DMS79 (cell line): Measurements from ENCODE around the gene CDC34.

Experiments
- DNase-seq: peaks from one replicate; lab custom pipeline; 2025; lab: John Stamatoyannopoulos, UW

Gene CDC34

DNA sequence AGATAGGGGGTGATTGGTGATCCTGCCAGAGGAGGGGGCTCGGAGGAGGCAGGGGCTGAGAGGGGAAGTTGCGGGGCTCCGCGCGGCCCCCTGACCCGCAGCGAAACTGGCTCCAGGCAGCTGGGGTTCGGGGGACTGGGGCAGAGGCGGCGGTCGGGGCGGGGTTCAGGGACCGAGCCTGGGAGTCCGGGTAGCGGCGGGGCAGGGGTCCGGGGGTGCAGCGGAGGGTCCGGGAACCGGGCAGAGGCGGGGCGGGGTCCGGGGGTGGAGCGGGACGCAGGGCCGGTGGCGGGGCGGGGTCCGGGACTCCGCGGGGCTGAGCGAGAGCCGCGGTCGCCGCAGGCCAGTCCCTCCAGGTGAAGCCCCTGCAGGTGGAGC, 34.1 kb upstream of the CDC34 start:
- DNase-seq: no peak

DNA sequence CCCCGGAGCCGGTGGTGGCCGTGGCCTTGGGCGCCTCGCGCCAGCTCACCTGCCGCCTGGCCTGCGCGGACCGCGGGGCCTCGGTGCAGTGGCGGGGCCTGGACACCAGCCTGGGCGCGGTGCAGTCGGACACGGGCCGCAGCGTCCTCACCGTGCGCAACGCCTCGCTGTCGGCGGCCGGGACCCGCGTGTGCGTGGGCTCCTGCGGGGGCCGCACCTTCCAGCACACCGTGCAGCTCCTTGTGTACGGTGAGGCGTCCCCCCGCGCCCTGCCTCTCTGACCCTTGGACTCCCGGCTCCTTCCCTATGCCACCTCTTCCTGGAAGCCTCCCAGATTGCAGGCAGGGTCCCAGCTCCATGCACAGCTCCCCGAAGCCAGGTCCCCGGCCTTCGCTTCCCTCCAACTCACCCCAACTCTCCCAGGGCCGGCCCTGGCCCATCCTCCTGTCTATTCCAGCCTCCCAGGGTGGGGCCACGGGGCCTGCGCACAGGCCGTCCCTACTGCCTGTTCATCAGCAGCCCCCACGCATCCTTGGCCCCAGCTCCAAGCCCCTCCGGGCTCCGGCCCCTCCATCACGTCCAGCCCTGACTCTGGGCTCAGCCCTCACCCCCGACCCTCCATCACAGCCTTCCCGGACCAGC, 33.6 kb upstream of the CDC34 start:
- no peak for DNase-seq

DNA sequence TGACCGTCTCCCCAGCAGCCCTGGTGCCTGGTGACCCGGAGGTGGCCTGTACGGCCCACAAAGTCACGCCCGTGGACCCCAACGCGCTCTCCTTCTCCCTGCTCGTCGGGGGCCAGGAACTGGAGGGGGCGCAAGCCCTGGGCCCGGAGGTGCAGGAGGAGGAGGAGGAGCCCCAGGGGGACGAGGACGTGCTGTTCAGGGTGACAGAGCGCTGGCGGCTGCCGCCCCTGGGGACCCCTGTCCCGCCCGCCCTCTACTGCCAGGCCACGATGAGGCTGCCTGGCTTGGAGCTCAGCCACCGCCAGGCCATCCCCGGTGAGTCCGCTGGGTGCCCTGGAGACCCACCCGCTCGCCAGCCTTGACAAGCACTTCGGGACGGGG, 33.1 kb upstream of the CDC34 start:
- no peak for DNase-seq

DNA sequence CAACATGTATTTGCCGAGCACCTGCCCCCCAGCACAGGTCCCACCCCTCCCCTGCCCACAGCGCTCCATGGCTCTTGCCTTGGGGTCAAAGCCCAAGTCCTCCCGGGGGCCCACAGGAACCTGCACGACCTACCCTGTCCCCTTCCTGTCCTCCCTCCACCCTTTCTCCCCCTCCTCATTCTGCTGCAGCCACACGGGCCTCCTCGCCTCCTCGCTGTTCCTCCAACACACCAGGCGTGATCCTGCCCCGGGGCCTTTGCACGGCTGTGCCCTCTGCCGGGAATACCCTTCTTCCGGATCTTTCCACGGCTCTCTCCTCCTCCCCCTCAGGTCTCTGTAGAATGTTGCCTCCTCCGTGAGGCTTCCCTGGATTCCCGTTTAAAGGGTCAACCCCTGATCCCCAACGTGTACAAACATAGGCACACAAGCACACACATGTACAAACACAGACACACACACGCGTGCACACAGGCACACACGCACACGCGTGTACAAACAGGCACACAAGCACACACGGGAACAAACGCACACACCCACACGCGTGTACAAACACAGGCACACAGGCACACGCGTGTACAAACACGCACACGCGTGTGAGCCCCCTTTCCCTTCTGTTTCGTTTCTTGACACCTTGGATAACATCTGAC, 32.5 kb upstream of the CDC34 start:
- no peak for DNase-seq

DNA sequence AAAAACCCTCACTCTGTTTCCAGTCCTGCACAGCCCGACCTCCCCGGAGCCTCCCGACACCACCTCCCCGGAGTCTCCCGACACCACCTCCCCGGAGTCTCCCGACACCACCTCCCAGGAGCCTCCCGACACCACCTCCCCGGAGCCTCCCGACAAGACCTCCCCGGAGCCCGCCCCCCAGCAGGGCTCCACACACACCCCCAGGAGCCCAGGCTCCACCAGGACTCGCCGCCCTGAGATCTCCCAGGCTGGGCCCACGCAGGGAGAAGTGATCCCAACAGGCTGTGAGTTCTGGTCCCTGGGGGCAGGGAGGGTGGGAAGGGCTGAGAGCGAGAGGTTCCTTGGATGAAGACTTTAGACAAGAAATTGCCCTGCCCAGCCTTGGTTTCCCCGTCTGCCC, 29.9 kb upstream of the CDC34 start:
- no peak for DNase-seq

DNA sequence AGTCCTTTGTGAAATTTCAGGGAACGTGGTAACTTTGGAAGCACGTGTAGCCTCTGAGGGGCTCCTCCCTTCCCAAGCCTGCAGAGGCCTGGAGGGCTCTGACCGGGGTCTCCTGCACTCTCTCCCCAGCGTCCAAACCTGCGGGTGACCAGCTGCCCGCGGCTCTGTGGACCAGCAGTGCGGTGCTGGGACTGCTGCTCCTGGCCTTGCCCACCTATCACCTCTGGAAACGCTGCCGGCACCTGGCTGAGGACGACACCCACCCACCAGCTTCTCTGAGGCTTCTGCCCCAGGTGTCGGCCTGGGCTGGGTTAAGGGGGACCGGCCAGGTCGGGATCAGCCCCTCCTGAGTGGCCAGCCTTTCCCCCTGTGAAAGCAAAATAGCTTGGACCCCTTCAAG, 26.9 kb upstream of the CDC34 start:
- DNase-seq: no peak

DNA sequence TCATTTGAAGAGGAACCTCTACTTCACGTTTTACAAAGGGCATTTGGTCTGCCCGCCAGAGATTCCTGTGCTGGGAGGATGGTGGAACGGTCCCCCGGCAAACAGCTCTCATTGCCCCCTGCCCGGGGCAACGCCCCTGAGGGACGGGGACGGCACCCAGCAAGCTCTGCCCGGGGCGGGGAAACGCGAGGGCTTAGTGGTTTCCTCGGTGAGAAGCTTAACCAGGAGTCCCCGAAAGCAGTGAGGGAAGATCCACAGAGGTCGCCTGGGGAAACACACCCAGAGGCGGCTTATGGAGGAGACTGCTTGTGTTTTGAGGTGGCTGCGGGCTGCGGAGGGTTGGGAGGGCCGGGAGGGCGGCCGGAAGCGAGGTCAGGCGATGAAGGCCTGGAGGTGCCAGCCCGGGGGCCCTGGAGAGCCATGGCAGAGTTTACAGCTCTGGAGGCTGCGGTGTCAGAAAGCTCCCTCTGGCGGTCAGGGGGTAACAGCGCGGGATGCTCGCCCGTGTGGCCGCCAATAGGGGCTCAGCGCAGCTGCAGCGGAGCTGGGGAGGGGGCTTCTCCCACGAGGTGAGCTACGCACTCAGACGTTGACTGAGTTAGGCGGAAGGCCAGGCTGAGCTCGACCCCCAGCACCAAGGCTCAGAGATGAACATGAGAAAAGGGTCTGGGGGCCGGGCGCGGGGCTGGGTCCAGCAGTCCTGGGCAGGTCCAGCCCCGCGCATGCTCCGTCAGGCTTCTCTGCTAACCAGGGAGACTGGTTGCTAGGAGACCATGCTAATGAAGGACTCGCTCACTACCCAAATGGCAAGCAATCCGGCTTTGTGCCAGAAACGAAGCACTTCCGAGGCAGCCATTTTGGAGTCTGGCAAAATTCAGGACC, 24.9 kb upstream of the CDC34 start:
- peak; percentile 99 for DNase-seq

DNA sequence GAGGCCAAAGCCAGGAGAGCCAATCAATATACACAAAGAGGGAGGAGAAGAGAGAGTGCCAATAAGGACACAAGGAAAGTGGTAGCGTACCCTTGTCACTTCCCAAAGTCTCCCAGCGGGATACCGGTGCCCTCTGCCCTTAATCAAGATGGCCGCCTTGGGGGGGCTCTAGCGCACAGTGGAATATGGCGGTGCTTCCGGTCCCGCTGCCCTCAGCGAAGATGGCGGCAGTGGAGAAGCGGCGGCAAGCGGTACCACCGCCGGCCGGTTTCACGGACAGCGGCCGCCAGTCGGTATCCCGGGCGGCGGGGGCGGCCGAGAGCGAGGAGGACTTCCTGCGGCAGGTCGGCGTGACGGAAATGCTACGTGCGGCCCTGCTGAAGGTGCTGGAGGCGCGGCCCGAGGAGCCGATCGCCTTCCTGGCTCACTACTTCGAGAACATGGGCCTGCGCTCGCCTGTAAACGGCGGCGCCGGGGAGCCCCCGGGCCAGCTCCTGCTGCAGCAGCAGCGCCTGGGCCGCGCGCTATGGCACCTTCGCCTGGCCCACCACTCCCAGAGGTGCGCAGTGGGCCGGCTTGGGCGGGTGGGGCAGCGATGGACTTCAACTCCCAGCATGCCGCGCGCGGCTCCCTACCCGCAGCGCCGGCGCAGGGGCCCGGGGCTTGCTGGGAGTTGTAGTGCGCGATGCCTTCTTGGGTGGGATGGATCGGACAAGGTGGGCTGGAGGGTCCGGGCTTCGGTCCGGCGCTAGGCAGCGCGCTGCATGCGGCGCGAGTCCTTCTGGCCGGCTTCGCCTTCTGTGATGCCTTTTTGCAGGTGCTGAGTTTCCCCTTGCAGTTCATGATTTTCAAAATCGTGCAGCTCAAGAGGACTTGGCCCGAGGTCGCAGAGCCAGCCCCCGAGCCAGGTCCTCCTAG, 24.0 kb upstream of the CDC34 start, which contains the start of gene TPGS1:
TSS of gene TPGS1 (plus strand) at position 212 of the 918 bp plus-strand sequence. CDS start at position 222, 10 bp downstream.
- DNase-seq: peak; percentile 55

DNA sequence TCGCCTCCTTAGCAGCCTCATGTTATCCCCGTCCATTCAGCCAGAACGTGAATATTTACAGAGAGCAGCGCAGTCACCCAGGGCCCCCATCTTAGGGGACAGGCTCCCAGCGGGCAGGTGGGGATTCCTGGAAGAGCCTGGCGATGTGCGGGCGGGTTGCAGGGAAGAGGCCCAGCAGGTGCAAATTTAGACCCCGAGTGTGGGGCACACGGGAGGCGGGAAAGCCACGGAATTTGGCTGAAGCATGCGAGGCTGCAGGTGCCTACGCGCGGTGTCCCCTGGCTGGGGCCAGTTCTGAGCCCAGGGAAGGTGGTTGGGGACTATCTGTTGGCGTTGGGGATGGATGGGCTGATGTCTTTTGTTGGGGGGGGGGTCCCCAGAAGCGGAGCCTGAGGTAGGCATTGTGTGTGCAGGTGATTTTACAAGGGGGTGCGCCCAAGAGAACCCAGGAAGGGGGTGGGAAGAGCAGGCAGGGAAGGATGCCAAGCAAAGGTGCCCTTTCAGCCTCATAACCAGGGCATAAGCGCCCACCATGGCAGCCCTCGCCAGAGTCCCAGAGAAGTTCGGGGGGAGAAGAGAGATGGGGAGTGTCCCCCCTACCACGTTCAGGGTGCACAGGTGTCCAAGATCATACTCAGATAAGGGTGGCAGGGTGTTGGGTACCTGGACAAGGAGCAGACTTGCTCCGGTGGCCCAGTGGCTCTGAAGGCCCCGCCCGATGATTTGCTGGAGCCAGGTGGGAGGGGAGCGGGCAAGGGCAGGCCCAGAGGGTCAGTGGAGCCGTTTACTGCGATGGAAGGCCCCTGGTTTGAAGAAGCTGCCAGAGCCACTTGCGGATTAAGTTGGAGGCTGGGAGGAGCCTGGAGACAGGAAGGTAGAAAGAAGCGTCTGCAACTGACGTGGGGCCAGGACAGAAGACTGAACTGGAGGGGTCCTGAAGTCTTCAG, 23.1 kb upstream of the CDC34 start:
- DNase-seq: peak; percentile 43

DNA sequence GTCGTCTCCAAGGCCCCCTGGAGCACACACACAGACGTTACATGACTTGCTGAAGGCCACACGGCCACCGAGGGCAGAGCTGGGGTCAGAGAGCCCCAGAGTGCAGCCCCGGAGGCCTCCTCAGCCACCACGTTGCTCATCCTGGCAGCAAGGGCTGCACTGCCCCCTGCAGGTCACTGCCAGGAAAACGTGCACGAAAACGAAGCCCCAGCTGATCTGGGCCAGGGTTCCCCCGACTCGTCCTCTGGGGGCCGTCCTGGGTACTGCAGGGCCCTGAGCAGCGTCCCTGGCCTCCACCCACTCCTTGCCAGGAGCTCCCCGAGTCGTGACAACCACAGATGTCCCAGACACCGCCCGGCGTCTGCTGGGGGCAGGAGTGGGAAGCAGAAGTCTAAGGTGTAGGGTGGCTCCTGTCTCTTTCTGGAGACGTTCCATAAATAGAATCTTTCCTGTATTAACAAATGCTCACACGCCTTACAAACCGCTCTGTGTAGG, 20.9 kb upstream of the CDC34 start:
- DNase-seq: peak; percentile 70

DNA sequence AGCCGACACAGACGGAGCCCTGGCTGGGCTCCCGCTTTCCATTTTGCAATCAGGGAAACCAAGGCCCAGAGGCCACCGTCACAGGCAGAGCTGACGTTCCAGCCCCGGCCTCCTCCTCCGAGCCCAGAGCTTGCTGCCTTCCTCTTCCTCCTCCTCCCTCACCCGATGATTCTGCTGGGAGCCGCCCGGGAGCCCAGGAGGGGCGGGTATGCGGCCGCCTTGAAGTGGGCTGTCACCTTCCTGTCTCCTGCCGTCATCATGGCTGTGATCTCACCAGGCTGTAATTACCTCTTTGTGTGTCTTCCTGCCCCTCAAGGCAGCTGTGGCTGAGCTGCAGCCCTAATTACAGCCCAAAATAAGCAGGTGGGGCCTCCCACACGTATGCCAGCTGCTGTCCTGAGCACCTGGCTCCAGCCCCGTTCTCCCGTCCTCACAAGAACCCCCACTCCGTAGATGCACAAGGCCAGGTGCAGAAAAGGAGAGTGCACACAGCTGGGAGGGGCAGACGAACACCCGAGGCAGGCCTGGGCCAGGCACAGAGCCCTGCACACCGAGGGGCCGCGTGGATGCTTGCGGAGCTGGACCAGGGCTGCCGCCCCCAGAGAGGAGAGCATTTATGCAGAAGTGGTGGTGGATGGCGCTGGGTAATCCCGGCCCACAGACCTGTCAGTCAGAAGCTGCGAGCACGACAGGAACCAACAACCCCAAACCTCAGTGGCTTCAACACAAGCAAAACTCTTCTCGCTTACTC, 20.3 kb upstream of the CDC34 start:
- DNase-seq: peak; percentile 95

DNA sequence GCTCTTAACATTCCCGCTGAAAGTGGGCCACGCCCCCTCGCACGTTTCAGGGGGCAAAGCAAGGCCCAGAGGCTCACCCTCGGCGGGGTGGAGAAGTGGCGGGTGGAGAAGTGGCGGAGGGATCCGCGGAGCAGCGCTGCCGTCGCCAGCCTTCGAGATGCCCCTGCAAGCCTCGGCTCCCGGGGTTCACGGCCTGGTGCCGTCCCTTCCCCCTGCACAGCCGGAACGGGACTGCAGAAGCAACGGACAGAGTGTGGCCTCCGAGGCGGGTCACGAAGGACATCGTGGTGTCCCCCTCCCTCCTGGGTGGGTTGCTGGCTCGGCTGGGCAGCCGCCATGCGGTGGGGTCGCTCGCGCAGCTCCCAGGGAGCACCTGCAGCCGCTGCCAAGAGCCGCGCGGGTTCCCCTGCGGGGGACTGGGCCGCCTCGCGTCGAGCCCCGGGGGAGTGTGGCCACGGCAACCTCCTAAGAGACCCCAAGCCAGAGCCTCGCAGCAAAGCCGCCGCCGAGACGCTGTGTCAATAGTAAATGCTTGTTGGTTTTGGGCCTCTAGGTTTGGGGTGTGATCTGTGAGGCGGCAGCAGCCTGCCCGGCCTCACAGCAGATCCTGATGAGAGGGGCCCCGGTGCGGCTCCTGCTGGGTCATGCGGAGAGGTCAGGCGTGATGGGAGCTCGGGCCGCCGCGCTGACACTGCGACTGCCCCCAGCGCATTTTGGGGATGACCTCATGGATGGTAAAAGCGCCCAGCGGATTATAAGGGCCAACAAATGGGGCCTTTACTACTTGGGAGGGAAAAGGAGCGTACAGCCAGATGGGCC, 18.8 kb upstream of the CDC34 start:
- DNase-seq: peak; percentile 74

DNA sequence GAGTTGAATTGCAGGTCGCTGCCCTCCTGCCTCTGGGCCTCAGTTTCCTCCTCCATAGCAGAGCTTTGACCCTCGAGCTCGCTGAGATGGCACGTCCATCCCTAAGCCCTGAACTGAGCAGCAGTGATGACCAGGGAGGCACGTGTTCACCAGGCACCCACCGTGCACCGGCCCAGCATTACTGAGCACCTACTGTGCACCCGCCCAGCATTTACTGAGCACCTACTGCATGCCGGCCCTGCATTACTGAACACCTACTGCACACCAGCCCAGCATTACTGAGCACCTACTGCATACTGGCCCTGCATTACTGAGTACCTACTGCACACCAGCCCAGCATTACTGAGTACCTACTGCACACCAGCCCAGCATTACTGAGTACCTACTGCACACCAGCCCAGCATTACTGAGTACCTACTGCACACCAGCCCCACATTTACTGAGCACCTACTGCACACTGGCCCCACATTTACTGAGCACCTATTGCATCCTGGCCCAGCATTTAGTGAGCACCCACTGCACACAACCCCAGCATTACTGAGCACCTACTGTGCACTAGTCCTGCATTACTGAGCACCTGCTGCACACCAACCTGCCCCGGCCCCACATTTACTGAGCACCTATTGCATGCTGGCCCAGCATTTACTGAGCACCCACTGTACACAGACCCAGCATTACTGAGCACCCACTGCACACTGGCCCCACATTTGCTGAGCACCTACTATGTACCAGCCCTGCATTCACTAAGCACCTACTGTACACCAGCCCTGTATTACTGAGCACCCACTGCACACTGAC, 18.0 kb upstream of the CDC34 start:
- DNase-seq: no peak

DNA sequence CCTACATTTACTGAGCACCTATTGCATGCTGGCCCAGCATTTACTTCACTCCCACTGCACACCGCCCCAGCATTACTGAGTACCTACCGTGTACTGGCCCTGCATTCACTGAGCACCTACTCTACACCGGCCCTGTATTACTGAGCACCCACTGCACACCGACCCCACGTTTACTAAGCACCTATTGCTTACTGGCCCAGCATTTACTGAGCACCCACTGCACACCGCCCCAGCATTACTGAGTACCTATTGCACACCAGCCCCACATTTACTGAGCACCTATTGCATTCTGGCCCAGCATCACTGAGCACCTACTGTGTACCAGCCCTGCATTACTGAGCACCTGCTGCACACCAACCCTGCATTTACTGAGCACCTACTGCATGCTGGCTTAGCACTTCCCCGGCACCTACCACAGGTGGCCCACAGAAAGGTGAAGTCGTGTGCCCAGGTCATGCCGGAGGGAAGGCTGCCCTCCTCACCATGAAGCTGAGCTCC, 17.3 kb upstream of the CDC34 start:
- no peak for DNase-seq

DNA sequence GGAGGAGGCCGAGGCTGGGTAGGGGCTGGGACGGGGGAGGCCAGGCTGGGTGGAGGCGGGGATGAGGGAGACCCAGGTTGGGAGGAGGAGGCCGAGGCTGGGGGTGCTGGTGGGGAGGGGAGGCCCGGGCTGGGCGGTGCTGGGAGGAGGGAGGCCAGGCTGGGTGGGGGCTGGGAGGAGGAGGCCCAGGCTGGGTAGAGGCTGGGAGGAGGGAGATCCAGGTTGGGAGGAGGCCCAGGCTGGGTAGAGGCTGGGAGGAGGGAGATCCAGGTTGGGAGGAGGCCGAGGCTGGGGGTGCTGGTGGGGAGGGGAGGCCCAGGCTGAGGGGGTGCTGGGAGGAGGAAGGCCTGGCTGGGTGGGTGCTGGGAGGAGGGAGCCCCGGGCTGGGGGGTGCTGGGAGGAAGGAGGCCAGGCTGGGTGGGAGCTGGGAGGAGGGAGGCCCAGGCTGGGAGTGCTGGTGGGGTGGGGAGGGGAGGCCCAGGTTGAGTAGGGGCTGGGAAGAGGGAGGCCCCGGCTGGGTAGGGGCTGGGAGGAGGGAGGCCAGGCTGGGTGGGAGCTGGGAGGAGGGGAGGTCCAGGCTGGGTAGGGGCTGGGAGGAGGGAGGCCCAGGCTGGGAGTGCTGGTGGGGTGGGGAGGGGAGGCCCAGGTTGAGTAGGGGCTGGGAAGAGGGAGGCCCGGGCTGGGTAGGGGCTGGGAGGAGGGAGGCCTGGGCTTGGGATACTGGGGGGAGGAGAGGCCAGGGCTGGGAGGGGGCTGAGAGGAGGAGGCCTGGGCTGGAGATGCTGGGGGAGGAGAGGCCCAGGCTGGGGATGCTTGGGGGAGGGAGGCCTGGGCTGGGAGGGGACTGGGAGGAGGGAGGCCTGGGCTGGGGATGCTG, 13.6 kb upstream of the CDC34 start:
- no peak for DNase-seq

DNA sequence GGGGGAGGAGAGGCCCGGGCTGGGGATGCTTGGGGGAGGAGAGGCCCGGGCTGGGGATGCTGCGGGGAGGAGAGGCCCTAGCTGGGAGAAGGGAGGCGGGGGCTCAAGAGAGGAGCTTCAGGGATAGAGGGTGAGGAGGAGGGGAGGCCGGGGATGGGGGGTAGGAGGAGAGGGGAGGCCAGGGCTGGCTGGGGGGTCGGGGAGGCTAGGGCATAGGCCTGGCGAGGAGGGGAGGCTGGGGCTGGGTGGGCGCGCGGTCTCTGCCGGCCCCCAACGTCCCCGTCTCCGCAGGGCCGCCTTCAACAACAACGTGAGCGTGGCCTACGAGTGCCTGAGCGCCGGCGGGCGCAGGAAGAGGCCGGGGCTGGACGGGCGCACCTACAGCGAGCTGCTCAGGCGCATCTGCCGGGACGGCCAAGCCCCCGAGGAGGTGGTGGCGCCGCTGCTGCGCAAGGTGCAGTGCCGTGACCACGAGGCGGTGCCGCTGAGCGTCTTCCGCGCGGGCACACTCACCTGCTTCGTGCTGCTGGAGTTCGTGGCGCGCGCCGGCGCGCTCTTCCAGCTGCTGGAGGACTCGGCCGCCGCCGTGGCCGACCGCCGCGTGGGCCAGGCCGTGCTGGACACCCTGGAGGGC, 12.8 kb upstream of the CDC34 start:
- no peak for DNase-seq
